Spleen (tissue), 11 donors: ENCODE results near the gene ZSCAN20. TPM values are rescaled to one million over a fixed set of nuclear protein-coding genes. Genes with fewer than 3 reads are reported as not detected.

Source experiments
- DNase-seq: peaks from one replicate; pipeline ENCODE4 v3.0.0-alpha.2; 2020
- H3K27ac ChIP-seq, 8 donors: fragments of 200-600 bp; sonication (generic) in 7 of 8; 1 replicate in 4 of 8; 2 replicates in 4 of 8; pipeline versions ENCODE4 v1.5.0 to v1.8.0; 2016 to 2021; ENCODE audit warnings: inconsistent platforms in 4 of 8, mild to moderate bottlenecking in 4 of 8, moderate library complexity in 1 of 8
- H3K27me3 ChIP-seq, 7 donors: fragments of 200-600 bp; sonication (generic) in 6 of 7; replicated peaks in 1 of 7; 1 replicate in 4 of 7; 2 replicates in 3 of 7; pipeline versions ENCODE4 v1.5.0 to v1.8.0; 2016 to 2021; ENCODE audit warnings: inconsistent platforms in 3 of 7, mild to moderate bottlenecking in 1 of 7
- H3K36me3 ChIP-seq, 6 donors: fragments of 200-600 bp; sonication (generic) in 5 of 6; 1 replicate in 4 of 6; 2 replicates in 2 of 6; pipeline versions ENCODE4 v1.5.0 to v1.8.0; 2016 to 2021; ENCODE audit warnings: inconsistent platforms in 2 of 6
- H3K4me1 ChIP-seq, 6 donors: fragments of 200-600 bp; sonication (generic) in 5 of 6; 1 replicate in 3 of 6; 2 replicates in 3 of 6; pipeline versions ENCODE4 v1.5.0 to v1.8.0; 2016 to 2021; ENCODE audit warnings: inconsistent platforms in 3 of 6
- H3K4me3 ChIP-seq, 8 donors: fragments of 200-600 bp; sonication (generic) in 7 of 8; 1 replicate in 4 of 8; 2 replicates in 4 of 8; pipeline versions ENCODE4 v1.5.0 to v1.8.0; 2016 to 2021; ENCODE audit warnings: inconsistent platforms in 4 of 8, mild to moderate bottlenecking in 4 of 8, moderate library complexity in 2 of 8
- H3K9me3 ChIP-seq, 8 donors: fragments of 200-600 bp; sonication (generic) in 7 of 8; 1 replicate in 4 of 8; 2 replicates in 4 of 8; pipeline versions ENCODE4 v1.5.0 to v1.8.0; 2016 to 2021; ENCODE audit warnings: inconsistent platforms in 4 of 8
- CTCF ChIP-seq, 11 experiments: fragments of 200-600 bp in 7 of 11; fragments of 450-650 bp in 4 of 11; sonication (generic) in 4 of 11; IDR thresholded peaks in 8 of 11; conservative IDR thresholded peaks in 3 of 11; 1 replicate in 7 of 11; 2 replicates in 4 of 11; pipeline versions ENCODE4 v1.4.0 to v1.8.0; 2016 to 2021; ENCODE audit warnings: antibody characterized with exemption in 11 of 11, inconsistent platforms in 4 of 11, mild to moderate bottlenecking in 1 of 11
- POLR2A ChIP-seq, 3 donors: fragments of 450-650 bp; IDR thresholded peaks; one replicate each; pipeline ENCODE4 v1.5.1; 2017; ENCODE audit warnings: antibody characterized with exemption in 3 of 3, mild to moderate bottlenecking in 1 of 3
- POLR2AphosphoS5 ChIP-seq, 3 donors: sonication (generic); formaldehyde crosslinking; IDR thresholded peaks; one replicate each; pipeline ENCODE4 v1.5.1; 2017; ENCODE audit warnings: antibody characterized with exemption in 3 of 3
- WGBS, 5 donors: extraction: QIAGEN DNeasy Blood & Tissue Kit in 3 of 5; methylation state at CpG; one replicate each; pipeline versions ENCODE4 v1.1.5 to v1.1.7; 2013 to 2018; 5-methylcytosine and 5-hydroxymethylcytosine counted together
- intact Hi-C: fragments of 100-400 bp; cut with DNase I; formaldehyde crosslinking; loops from one replicate; pipeline ENCODE4 v1.15.0; 2023; ENCODE audit warnings: low total_unique reads
- polyA plus RNA-seq, 3 donors: library from polyadenylated mRNA; stranded (reverse); fragments of 200-250 nt; gene quantifications; one replicate each; pipeline ENCODE4 v1.2.1, GENCODE V29; 2013
- total RNA-seq, 7 donors: library from RNA; depleted of rRNA in 3 of 7; stranded (reverse); fragments of >200 nt in 3 of 7; fragmentation: NEBNext Ultra II Directional in 4 of 7; extraction: Animal tissue kit (Norgen Biotek cat#: 25700) in 4 of 7; gene quantifications; one replicate each; pipeline versions ENCODE4 v1.1.0 to v1.2.1, GENCODE V29; 2016 to 2021
- donor health status: healthy with polysubstance abuse.
- donor health status: DM: no; HTN: no; CAD: no; lungs with moderate emphysema.
- donor health status: DM: no; HTN: no; CAD: no.
- donor health status: Bipolar disorder and iron deficiency.
- donor health status: healthy.
- donor health status: DM: no; HTN: no; CAD: no.
- donor health status: DM: yes; HTN: yes; CAD: no.

The ZSCAN20 gene
- total and polyA plus RNA-seq, 10 donors = 0.28 to 6.2 (median 4.2) TPM

- intact Hi-C loops = no loop called here
- Histone ChIP-seq H3K9me3 (no peaks in the 10 kb centered on the region), H3K27ac (no peak overlapping the region), H3K27me3 (peaks cover 0 to 23% (median 0%) of the 10 kb centered on the region in 7 donors), H3K4me3 (no peak overlapping the region), H3K4me1 (peaks cover 7 to 33% (median 26%) of the 10 kb centered on the region in 6 donors), H3K36me3 (no peaks in the 10 kb centered on the region)
- 80 to 96% (median 89%) methylated on average over 3 of the region's 3 CpGs for WGBS, 5 donors
- DNase-seq = no peak
- TF ChIP-seq POLR2A (IDR thresholded peaks at IDR 0.05) (no peak), CTCF (IDR thresholded peaks at IDR 0.05 in 8 of 11, conservative IDR thresholded peaks at IDR 0.05 in 3 of 11) (no peak), POLR2AphosphoS5 (IDR thresholded peaks at IDR 0.05) (no peak)
These were observed 45.5 kb upstream of the ZSCAN20 start for GRCh38 chr1:33426916-33427315.

GRCh38 chr1:33428661-33429060 is 43.8 kb upstream of the ZSCAN20 start:
- WGBS, 5 donors = 81 to 100% (median 96%) methylated on average over 2 of the region's 2 CpGs
- no peak for DNase-seq
- Histone ChIP-seq H3K9me3 (no peaks in the 10 kb centered on the region), H3K36me3 (no peaks in the 10 kb centered on the region), H3K4me1 (peaks cover 7 to 45% (median 38%) of the 10 kb centered on the region in 6 donors), H3K4me3 (no peak overlapping the region), H3K27me3 (peaks cover 0 to 23% (median 0%) of the 10 kb centered on the region in 7 donors), H3K27ac (no peak overlapping the region)
- TF ChIP-seq CTCF (IDR thresholded peaks at IDR 0.05 in 8 of 11, conservative IDR thresholded peaks at IDR 0.05 in 3 of 11) (no peak), POLR2AphosphoS5 (IDR thresholded peaks at IDR 0.05) (no peak), POLR2A (IDR thresholded peaks at IDR 0.05) (no peak)
- intact Hi-C loops = no loop called here

- no peaks in the 10 kb centered on the region for H3K36me3 ChIP-seq
- TF ChIP-seq POLR2A (IDR thresholded peaks at IDR 0.05) = no peak
- no peak for TF ChIP-seq CTCF (IDR thresholded peaks at IDR 0.05 in 8 of 11, conservative IDR thresholded peaks at IDR 0.05 in 3 of 11)
- TF ChIP-seq POLR2AphosphoS5 (IDR thresholded peaks at IDR 0.05) = no peak
- peaks cover 7 to 52% (median 43%) of the 10 kb centered on the region in 6 donors for H3K4me1 ChIP-seq
- intact Hi-C loops = no loop called here
- no peak for DNase-seq
- WGBS, 5 donors = 93 to 99% (median 96%) methylated on average over 2 of the region's 2 CpGs
- no peak overlapping the region for H3K27ac ChIP-seq
- H3K4me3 ChIP-seq = peak overlapping the region in 3 of 8 donors; percentile 67 to 95 (median 77)
- peaks cover 0 to 23% (median 0%) of the 10 kb centered on the region in 7 donors for H3K27me3 ChIP-seq
- no peaks in the 10 kb centered on the region for H3K9me3 ChIP-seq
These were observed 43.1 kb upstream of the ZSCAN20 start for GRCh38 chr1:33429332-33429731.

GRCh38 chr1:33429856-33430691 is 42.4 kb upstream of the ZSCAN20 start:
- Histone ChIP-seq H3K4me1 (peaks cover 7 to 59% (median 46%) of the 10 kb centered on the region in 6 donors), H3K9me3 (no peaks in the 10 kb centered on the region), H3K4me3 (peak overlapping the region; percentile 56 to 95 (median 71)), H3K36me3 (no peaks in the 10 kb centered on the region), H3K27ac (peak overlapping the region in 7 of 8 donors; percentile 41 to 88 (median 78)), H3K27me3 (peaks cover 0 to 23% (median 0%) of the 10 kb centered on the region in 7 donors)
- TF ChIP-seq POLR2AphosphoS5 (IDR thresholded peaks at IDR 0.05) (peak in 1 of 3 donors; percentile 14), POLR2A (IDR thresholded peaks at IDR 0.05) (no peak)
- intact Hi-C loops = no loop called here
- WGBS, 5 donors = 10 to 33% (median 14%) methylated on average over 20 to 54 of the region's 54 CpGs
- peak; percentile 88 for DNase-seq
